K562 (cell line): ENCODE results near the gene PET100. TPM values are rescaled to one million over a fixed set of nuclear protein-coding genes. Genes with fewer than 3 reads are reported as not detected.

Experiments used
- ATAC-seq: fragments of 200-7000 bp; cut with Tn5 transposase; 3 replicates; pipeline ENCODE4 v1.9.1; 2020; ENCODE audit warnings: moderate library complexity
- BruUV-seq: library from RNA; stranded (reverse); fragments of 400-500 nt; replicated peaks from 2 replicates; lab custom pipeline; 2021; lab: Mats Ljungman, UMichigan
- CTCF ChIA-PET: fragments of 300-600 bp; formaldehyde crosslinking; extraction: SDS; loops from one replicate; lab custom pipeline; 2021; ENCODE audit warnings: low intra/inter-chr PET ratio; lab: Yijun Ruan, JAX
- POLR2A ChIA-PET: fragments of 300-600, 350-650 bp; sonication (Branson Sonifier 250); formaldehyde crosslinking; extraction: SDS; loops from one replicate; lab custom pipeline; 2021; ENCODE audit warnings: antibody characterized with exemption, inconsistent platforms; lab: Yijun Ruan, JAX
- DNase-seq, 4 experiments: peaks; one replicate each; pipeline versions ENCODE4 v3.0.0 to v3.0.0-alpha.2; 2011 to 2018; ENCODE audit warnings: low spot score in 3 of 4, mixed read lengths in 3 of 4; ENCODE audit errors: extremely low read depth in 1 of 4
- FAIRE-seq: peaks from 2 replicates; lab custom pipeline; 2011; peaks lifted over from hg19 to GRCh38; lab: Jason Lieb, UNC
- H2AFZ ChIP-seq: 2 replicates; pipeline ENCODE4 v1.6.0; 2011; ENCODE audit warnings: low read depth, low read length, control low read depth, inconsistent platforms
- H3K27ac ChIP-seq: fragments of 200-600 bp; 3 replicates; pipeline ENCODE4 v1.8.0; 2011; ENCODE audit warnings: low read depth, mild to moderate bottlenecking, control low read depth, inconsistent platforms, low read length, moderate library complexity, mixed read lengths; ENCODE audit errors: extremely low read depth
- H3K27me3 ChIP-seq, 2 experiments: fragments of 300-600 bp in 1 of 2; 2 replicates in 1 of 2; 3 replicates in 1 of 2; pipeline versions ENCODE4 v1.6.0 to v1.8.0; 2011; ENCODE audit warnings: inconsistent platforms in 2 of 2, low read length in 2 of 2, mild to moderate bottlenecking in 1 of 2, mixed read lengths in 1 of 2, moderate library complexity in 1 of 2; ENCODE audit not compliant: control insufficient read depth in 2 of 2, insufficient read depth in 2 of 2
- H3K36me3 ChIP-seq: fragments of 300-600 bp; 3 replicates; pipeline ENCODE4 v1.8.0; 2011; ENCODE audit warnings: mild to moderate bottlenecking, low read length, inconsistent platforms; ENCODE audit not compliant: control insufficient read depth, insufficient read depth
- H3K4me1 ChIP-seq, 2 experiments: fragments of 200-600 bp in 1 of 2; replicated peaks in 1 of 2; 2 replicates in 1 of 2; 3 replicates in 1 of 2; pipeline versions ENCODE4 v1.5.1 to v1.8.0; 2011; ENCODE audit warnings: inconsistent platforms in 2 of 2, low read length in 2 of 2, mild to moderate bottlenecking in 1 of 2, mixed read lengths in 1 of 2, moderate library complexity in 1 of 2; ENCODE audit not compliant: control insufficient read depth in 2 of 2, insufficient read depth in 2 of 2
- H3K4me2 ChIP-seq: 2 replicates; pipeline ENCODE4 v1.6.1; 2011; ENCODE audit warnings: low read length, control low read depth, inconsistent platforms, mixed read lengths; ENCODE audit not compliant: insufficient read depth
- H3K4me3 ChIP-seq: fragments of 200-600 bp; sonication (generic), shearing (Covaris generic); 2 replicates; pipeline ENCODE4 v1.5.1; 2016; ENCODE audit warnings: control low read depth, inconsistent platforms
- H3K79me2 ChIP-seq: fragments of 200-600 bp; 3 replicates; pipeline ENCODE4 v1.8.0; 2011; ENCODE audit warnings: low read length, inconsistent platforms; ENCODE audit not compliant: control insufficient read depth, insufficient read depth
- H3K9ac ChIP-seq, 2 experiments: 2 replicates each; pipeline versions ENCODE4 v1.6.0 to v1.6.1; 2011; ENCODE audit warnings: low read depth in 2 of 2, low read length in 2 of 2, control low read depth in 1 of 2, inconsistent platforms in 1 of 2, mild to moderate bottlenecking in 1 of 2, mixed read lengths in 1 of 2; ENCODE audit not compliant: insufficient read depth in 1 of 2
- H3K9me1 ChIP-seq: one replicate; pipeline ENCODE4 v1.6.0; 2011; ENCODE audit warnings: inconsistent platforms, mild to moderate bottlenecking, low read length, moderate library complexity; ENCODE audit not compliant: control insufficient read depth, insufficient read depth
- H3K9me3 ChIP-seq: replicated peaks from 2 replicates; pipeline ENCODE4 v1.5.1; 2011; ENCODE audit warnings: low read depth, low read length, inconsistent platforms; ENCODE audit not compliant: control insufficient read depth, insufficient read depth
- H4K20me1 ChIP-seq: replicated peaks from 2 replicates; pipeline ENCODE4 v1.6.1; 2011; ENCODE audit warnings: low read length, inconsistent platforms, mixed read lengths; ENCODE audit not compliant: control insufficient read depth, insufficient read depth
- BCOR ChIP-seq: fragments of 450-650 bp; IDR thresholded peaks from 2 replicates; pipeline ENCODE4 v1.6.1; 2016
- CHD2 ChIP-seq: IDR thresholded peaks from 2 replicates; pipeline ENCODE4 v1.6.1; 2011; ENCODE audit warnings: low read depth, low read length
- CREM ChIP-seq: IDR thresholded peaks from 2 replicates; pipeline ENCODE4 v1.6.1; 2014; ENCODE audit warnings: antibody characterized with exemption, low read depth
- DIDO1 ChIP-seq: fragments of 450-650 bp; IDR thresholded peaks from 2 replicates; pipeline ENCODE4 v1.6.1; 2016; ENCODE audit warnings: low read depth, missing biosample characterization, missing genetic modification characterization
- FIP1L1 ChIP-seq: fragments of 200-400 bp; formaldehyde crosslinking; IDR thresholded peaks from 2 replicates; pipeline ENCODE4 v1.6.1; 2018; ENCODE audit warnings: mild to moderate bottlenecking, low read depth, low read length; ENCODE audit not compliant: poor library complexity, severe bottlenecking
- FOXJ3 ChIP-seq: sonication (generic); formaldehyde crosslinking; IDR thresholded peaks from 2 replicates; pipeline ENCODE4 v1.4.0; 2020; ENCODE audit warnings: mild to moderate bottlenecking, missing genetic modification reagents
- GATAD2A ChIP-seq: fragments of 450-650 bp; IDR thresholded peaks from 2 replicates; pipeline ENCODE4 v1.6.1; 2017
- JUN ChIP-seq, 2 experiments: sonication (generic) in 1 of 2; formaldehyde crosslinking in 1 of 2; IDR thresholded peaks; 2 replicates each; pipeline versions ENCODE4 v1.6.1 to v1.8.0; 2012 to 2022; ENCODE audit warnings: borderline replicate concordance in 2 of 2, mild to moderate bottlenecking in 2 of 2, improper control_type of control experiment in 1 of 2, low read depth in 1 of 2, low read length in 1 of 2, missing genetic modification reagents in 1 of 2
- NFIX ChIP-seq: fragments of 250-450 bp; sonication (Bioruptor Pico); IDR thresholded peaks from 2 replicates; pipeline ENCODE4 v1.4.0; 2020; ENCODE audit warnings: low read depth, mild to moderate bottlenecking, moderate library complexity
- PTRF ChIP-seq: fragments of 450-650 bp; IDR thresholded peaks from 2 replicates; pipeline ENCODE4 v1.6.1; 2016; ENCODE audit warnings: mild to moderate bottlenecking, missing genetic modification characterization, missing compliant biosample characterization
- SMAD2 ChIP-seq: fragments of 150-350 bp; IDR thresholded peaks from 2 replicates; pipeline ENCODE4 v1.6.1; 2014; ENCODE audit warnings: low read depth, mild to moderate bottlenecking, low read length
- ZFP36 ChIP-seq: fragments of 150-350 bp; IDR thresholded peaks from 2 replicates; pipeline ENCODE4 v1.6.1; 2018; ENCODE audit warnings: low read length, low read depth; ENCODE audit not compliant: partially characterized antibody
- WGBS: fragments of 100-300 bp; shearing (Covaris generic); methylation state at CpG from one replicate; pipeline ENCODE4 v1.1.6; 2016; ENCODE audit warnings: low coverage, mixed read lengths; ENCODE audit not compliant: insufficient coverage; ENCODE audit errors: missing lambda C conversion rate; 5-methylcytosine and 5-hydroxymethylcytosine counted together
- in situ Hi-C: fragments of 300-500 bp; cut with MboI; formaldehyde crosslinking; loops from 4 replicates; pipeline ENCODE4 v1.15.0; 2018; ENCODE audit warnings: inconsistent platforms, mixed read lengths
- intact Hi-C: fragments of 100-400 bp; cut with micrococcal nuclease; formaldehyde crosslinking; loops from 2 replicates; pipeline ENCODE4 v1.14.2; 2022
- polyA plus RNA-seq, 8 experiments: library from polyadenylated mRNA; depleted of rRNA in 4 of 8; stranded (reverse) in 5 of 8; unstranded in 3 of 8; fragments of >200 nt; fragmentation: Nextera tagmentation in 2 of 8; fragmentation: Illumina TruSeq in 1 of 8; extraction: Ambion mirVana in 2 of 8; extraction: Trizol in 1 of 8; gene quantifications; 2 replicates each; pipeline versions ENCODE4 v1.2.1 to v1.2.3, GENCODE V29; 2011 to 2014; ENCODE audit warnings: inconsistent platforms in 1 of 8, missing spikeins in 1 of 8
- total RNA-seq, 7 experiments: library from RNA; depleted of rRNA in 6 of 7; stranded (reverse); fragments of >200 nt in 6 of 7; fragmentation: Illumina TruSeq in 2 of 7; extraction: Trizol in 2 of 7; gene quantifications; 2 replicates each; pipeline versions ENCODE4 v1.2.1 to v1.2.3, GENCODE V29; 2011 to 2021; ENCODE audit warnings: low replicate concordance in 1 of 7
- TF ChIP-seq, protein P1 (sequence below): fragments of 250-450 bp; sonication (Bioruptor Pico); IDR thresholded peaks from 2 replicates; pipeline ENCODE4 v1.4.0; 2020; ENCODE audit warnings: mild to moderate bottlenecking, moderate library complexity
- TF ChIP-seq, protein P2 (sequence below), 2 experiments: fragments of 450-650 bp in 1 of 2; sonication (generic) in 1 of 2; formaldehyde crosslinking; conservative IDR thresholded peaks; 2 replicates each; pipeline versions ENCODE4 v1.4.0 to v1.8.1; 2020 to 2022; ENCODE audit warnings: mild to moderate bottlenecking in 1 of 2, missing genetic modification reagents in 1 of 2
- TF ChIP-seq, protein P3 (sequence below): sonication (generic); formaldehyde crosslinking; IDR thresholded peaks from 2 replicates; pipeline ENCODE4 v1.8.1; 2023; ENCODE audit warnings: mild to moderate bottlenecking, missing genetic modification reagents

The PET100 gene
- total and polyA plus RNA-seq, 9 of the 15 experiments (the other 6 are each of a cell fraction or from before 2014, with no cell fraction given), result 62.3 to 351 (median 98.3) TPM

DNA sequence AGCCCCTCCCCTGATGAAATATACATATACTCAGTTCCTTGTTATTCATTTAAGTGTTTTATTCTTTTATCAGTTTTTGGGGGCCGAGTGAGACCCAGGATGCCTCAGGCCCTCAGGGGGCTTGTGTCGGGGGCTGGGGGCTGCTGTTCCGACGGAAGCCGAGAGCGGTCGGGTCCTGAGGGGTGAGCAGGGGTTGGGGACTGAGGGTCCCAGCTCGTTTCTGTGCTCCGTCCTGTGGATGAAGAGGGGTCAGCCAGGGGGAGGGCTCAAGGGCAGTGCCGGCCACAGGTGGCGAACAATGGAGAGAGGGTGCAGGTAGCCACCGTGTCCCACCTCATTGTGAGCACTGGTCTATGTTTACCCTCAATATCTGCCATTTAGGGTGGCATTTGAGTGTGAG lies 2.0 kb downstream of the PET100 start:
- no peak for DNase-seq
- Histone ChIP-seq H2AFZ (no peak overlapping the region), H3K36me3 (peaks cover 23% of the 10 kb centered on the region; the same call in 2 of the 3 replicates), H3K9me1 (no peaks in the 10 kb centered on the region), H3K4me1 (peaks cover 19 to 35% of the 10 kb centered on the region in 2 experiments; a peak in 4 of 5 replicates), H3K9me3 (no peaks in the 10 kb centered on the region), H3K4me3 (no peak overlapping the region), H3K9ac (no peak overlapping the region), H3K27ac (no peak overlapping the region), H3K4me2 (no peak overlapping the region), H3K79me2 (peaks cover 46% of the 10 kb centered on the region), H4K20me1 (no peaks in the 10 kb centered on the region), H3K27me3 (no peaks in the 10 kb centered on the region)
- FAIRE-seq, result no peak
- no TSS peak for BruUV-seq
- intact Hi-C loops, result no loop called here
- 83% methylated on average over 11 of the region's 12 CpGs for WGBS
- POLR2A ChIA-PET, result interaction anchor here (4.8 kb wide), 1 partner anchor 13 kb away, joined by 22 read pairs; no protein-coding TSS in a partner anchor
- CTCF ChIA-PET, result no interaction called here
- in situ Hi-C loops, result no loop called here
- no peak for TF ChIP-seq SMAD2
- TF ChIP-seq GATAD2A, result no peak
- no peak for TF ChIP-seq PTRF (tag)
- TF ChIP-seq, protein P1, sequence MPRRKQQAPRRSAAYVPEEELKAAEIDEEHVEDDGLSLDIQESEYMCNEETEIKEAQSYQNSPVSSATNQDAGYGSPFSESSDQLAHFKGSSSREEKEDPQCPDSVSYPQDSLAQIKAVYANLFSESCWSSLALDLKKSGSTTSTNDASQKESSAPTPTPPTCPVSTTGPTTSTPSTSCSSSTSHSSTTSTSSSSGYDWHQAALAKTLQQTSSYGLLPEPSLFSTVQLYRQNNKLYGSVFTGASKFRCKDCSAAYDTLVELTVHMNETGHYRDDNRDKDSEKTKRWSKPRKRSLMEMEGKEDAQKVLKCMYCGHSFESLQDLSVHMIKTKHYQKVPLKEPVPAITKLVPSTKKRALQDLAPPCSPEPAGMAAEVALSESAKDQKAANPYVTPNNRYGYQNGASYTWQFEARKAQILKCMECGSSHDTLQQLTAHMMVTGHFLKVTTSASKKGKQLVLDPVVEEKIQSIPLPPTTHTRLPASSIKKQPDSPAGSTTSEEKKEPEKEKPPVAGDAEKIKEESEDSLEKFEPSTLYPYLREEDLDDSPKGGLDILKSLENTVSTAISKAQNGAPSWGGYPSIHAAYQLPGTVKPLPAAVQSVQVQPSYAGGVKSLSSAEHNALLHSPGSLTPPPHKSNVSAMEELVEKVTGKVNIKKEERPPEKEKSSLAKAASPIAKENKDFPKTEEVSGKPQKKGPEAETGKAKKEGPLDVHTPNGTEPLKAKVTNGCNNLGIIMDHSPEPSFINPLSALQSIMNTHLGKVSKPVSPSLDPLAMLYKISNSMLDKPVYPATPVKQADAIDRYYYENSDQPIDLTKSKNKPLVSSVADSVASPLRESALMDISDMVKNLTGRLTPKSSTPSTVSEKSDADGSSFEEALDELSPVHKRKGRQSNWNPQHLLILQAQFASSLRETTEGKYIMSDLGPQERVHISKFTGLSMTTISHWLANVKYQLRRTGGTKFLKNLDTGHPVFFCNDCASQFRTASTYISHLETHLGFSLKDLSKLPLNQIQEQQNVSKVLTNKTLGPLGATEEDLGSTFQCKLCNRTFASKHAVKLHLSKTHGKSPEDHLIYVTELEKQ (CRISPR knock-in tag), result no peak
- no peak for TF ChIP-seq FOXJ3 (CRISPR knock-in tag)
- no peak for TF ChIP-seq FIP1L1
- no peak for TF ChIP-seq BCOR
- TF ChIP-seq CREM, result no peak
- no peak for TF ChIP-seq CHD2
- no peak for TF ChIP-seq DIDO1 (tag)
- TF ChIP-seq, protein P2, sequence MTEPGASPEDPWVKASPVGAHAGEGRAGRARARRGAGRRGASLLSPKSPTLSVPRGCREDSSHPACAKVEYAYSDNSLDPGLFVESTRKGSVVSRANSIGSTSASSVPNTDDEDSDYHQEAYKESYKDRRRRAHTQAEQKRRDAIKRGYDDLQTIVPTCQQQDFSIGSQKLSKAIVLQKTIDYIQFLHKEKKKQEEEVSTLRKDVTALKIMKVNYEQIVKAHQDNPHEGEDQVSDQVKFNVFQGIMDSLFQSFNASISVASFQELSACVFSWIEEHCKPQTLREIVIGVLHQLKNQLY (CRISPR knock-in tag; conservative IDR thresholded peaks at IDR 0.05), result no peak
- no peak for TF ChIP-seq NFIX (CRISPR knock-in tag)
- TF ChIP-seq JUN (IDR thresholded peaks at IDR 0.05; ENCODE audit: borderline replicate concordance, low read depth, low read length), result no peak
- no peak for TF ChIP-seq JUN (CRISPR knock-in tag; IDR thresholded peaks at IDR 0.05; ENCODE audit: borderline replicate concordance)
- TF ChIP-seq, protein P3, sequence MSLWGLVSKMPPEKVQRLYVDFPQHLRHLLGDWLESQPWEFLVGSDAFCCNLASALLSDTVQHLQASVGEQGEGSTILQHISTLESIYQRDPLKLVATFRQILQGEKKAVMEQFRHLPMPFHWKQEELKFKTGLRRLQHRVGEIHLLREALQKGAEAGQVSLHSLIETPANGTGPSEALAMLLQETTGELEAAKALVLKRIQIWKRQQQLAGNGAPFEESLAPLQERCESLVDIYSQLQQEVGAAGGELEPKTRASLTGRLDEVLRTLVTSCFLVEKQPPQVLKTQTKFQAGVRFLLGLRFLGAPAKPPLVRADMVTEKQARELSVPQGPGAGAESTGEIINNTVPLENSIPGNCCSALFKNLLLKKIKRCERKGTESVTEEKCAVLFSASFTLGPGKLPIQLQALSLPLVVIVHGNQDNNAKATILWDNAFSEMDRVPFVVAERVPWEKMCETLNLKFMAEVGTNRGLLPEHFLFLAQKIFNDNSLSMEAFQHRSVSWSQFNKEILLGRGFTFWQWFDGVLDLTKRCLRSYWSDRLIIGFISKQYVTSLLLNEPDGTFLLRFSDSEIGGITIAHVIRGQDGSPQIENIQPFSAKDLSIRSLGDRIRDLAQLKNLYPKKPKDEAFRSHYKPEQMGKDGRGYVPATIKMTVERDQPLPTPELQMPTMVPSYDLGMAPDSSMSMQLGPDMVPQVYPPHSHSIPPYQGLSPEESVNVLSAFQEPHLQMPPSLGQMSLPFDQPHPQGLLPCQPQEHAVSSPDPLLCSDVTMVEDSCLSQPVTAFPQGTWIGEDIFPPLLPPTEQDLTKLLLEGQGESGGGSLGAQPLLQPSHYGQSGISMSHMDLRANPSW (CRISPR knock-in tag), result no peak
- TF ChIP-seq ZFP36, result no peak
- TF ChIP-seq, all 486 proteins: peak for 0
- no peak for ATAC-seq
